Ovary (tissue), 9 donors: ENCODE results near the gene PTPRG. TPM values are rescaled to one million over a fixed set of nuclear protein-coding genes. Genes with fewer than 3 reads are reported as not detected.

Experiments
- DNase-seq, 5 donors: peaks; one replicate each; pipeline ENCODE4 v3.0.0-alpha.2; 2019 to 2020
- H3K27ac ChIP-seq, 2 donors: fragments of 200-600 bp; one replicate each; pipeline versions ENCODE4 v1.5.1 to v1.8.0; 2019 to 2022
- H3K27me3 ChIP-seq: fragments of 200-600 bp; one replicate; pipeline ENCODE4 v1.8.0; 2022
- H3K36me3 ChIP-seq: fragments of 200-600 bp; sonication (generic); one replicate; pipeline ENCODE4 v1.5.1; 2019
- H3K4me1 ChIP-seq: one replicate; pipeline ENCODE4 v1.8.1; 2013; ENCODE audit warnings: mild to moderate bottlenecking, moderate library complexity; ENCODE audit not compliant: insufficient read depth
- H3K4me3 ChIP-seq: fragments of 200-600 bp; sonication (generic); one replicate; pipeline ENCODE4 v1.5.1; 2017
- H3K9me3 ChIP-seq, 2 donors: fragments of 200-600 bp in 1 of 2; sonication (generic) in 1 of 2; one replicate each; pipeline versions ENCODE4 v1.5.1 to v1.8.1; 2013 to 2019; ENCODE audit warnings: mild to moderate bottlenecking in 1 of 2, moderate library complexity in 1 of 2
- EP300 ChIP-seq: sonication (generic); formaldehyde crosslinking; IDR thresholded peaks from one replicate; pipeline ENCODE4 v1.6.1; 2017; ENCODE audit warnings: antibody characterized with exemption
- POLR2A ChIP-seq: fragments of 450-650 bp; IDR thresholded peaks from one replicate; pipeline ENCODE4 v1.6.1; 2017; ENCODE audit warnings: antibody characterized with exemption, mild to moderate bottlenecking, moderate library complexity
- WGBS, 3 donors: extraction: QIAGEN DNeasy Blood & Tissue Kit in 1 of 3; methylation state at CpG; one replicate each; pipeline versions ENCODE4 v1.1.5 to v1.1.7; 2013 to 2017; 5-methylcytosine and 5-hydroxymethylcytosine counted together
- intact Hi-C, 4 donors: fragments of 100-400 bp; cut with DNase I; formaldehyde crosslinking; loops; one replicate each; pipeline versions ENCODE4 v1.11.0 to v1.15.1; 2022 to 2023
- polyA plus RNA-seq, 2 donors: library from polyadenylated mRNA; stranded (reverse); fragments of 200-250 nt in 1 of 2; fragments of 350-450 nt in 1 of 2; fragmentation: Illumina TruSeq in 1 of 2; extraction: RNeasy Lipid Tissue Mini Kit (QIAGEN cat#74804) in 1 of 2; gene quantifications; one replicate each; pipeline ENCODE4 v1.2.3, GENCODE V29; 2013 to 2014
- total RNA-seq, 7 donors: library from RNA; depleted of rRNA in 2 of 7; stranded (reverse); fragments of >200 nt in 2 of 7; fragmentation: NEBNext Ultra II Directional in 3 of 7; extraction: Animal tissue kit (Norgen Biotek cat#: 25700) in 3 of 7; gene quantifications; one replicate each; pipeline versions ENCODE4 v1.1.0 to v1.2.4, GENCODE V29; 2016 to 2023
- TF ChIP-seq, protein P1 (sequence below), 3 donors: fragments of 450-650 bp in 2 of 3; fragments of 200-600 bp in 1 of 3; IDR thresholded peaks; one replicate each; pipeline versions ENCODE4 v1.5.1 to v1.8.0; 2016 to 2022; ENCODE audit warnings: antibody characterized with exemption in 3 of 3, mild to moderate bottlenecking in 1 of 3
- donor health status: DM: no; HTN: no; CAD: no; lungs with moderate emphysema.
- donor health status: DM: no; HTN: no; CAD: no.
- donor health status: Bipolar disorder and iron deficiency.
- donor health status: DM: yes; HTN: yes; CAD: no.
- donor health status: DM: no; HTN: no; CAD: no.
- donor health status: DM: yes; HTN: yes; CAD: no.

The PTPRG gene
- total and polyA plus RNA-seq, 9 donors = 18.2 to 87.9 (median 47.7) TPM

DNA sequence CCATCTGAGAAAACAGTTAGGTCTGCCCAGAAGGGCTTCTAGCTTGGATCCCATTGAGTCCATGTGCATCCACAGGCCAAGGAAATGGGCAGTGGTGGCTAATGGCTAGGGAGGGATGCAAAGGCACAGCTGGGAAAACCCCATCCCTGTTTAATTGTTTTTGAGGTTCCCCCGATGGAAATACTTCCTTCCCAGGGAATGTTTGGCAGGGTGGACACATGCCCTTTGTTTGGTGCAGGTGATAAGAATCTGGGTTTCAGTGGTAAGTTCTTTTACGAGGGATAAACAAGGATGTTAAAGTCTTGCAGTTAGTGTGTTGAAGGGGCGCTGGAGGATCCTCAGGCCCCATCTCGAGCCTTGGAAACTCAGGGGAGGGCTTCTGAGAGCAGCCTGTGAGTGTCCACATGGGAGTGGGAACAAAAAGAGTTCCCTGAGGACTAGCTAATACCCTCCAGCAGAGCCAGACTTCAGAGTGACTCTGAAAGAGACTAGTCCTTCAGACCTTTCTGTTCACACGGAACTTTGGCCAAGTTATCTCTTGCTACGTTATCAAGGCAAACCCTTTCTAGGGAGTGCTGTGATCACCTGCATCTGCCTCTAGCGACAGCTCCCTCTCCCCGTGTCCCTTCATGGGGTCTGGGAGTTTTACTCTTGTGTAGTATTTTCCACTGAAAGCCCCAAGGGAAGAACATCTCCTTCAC, 17.4 kb downstream of the PTPRG start:
- intact Hi-C loops = no loop called here
- 84 to 86% (median 84%) methylated on average over 8 of the region's 8 CpGs for WGBS, 3 donors

DNA sequence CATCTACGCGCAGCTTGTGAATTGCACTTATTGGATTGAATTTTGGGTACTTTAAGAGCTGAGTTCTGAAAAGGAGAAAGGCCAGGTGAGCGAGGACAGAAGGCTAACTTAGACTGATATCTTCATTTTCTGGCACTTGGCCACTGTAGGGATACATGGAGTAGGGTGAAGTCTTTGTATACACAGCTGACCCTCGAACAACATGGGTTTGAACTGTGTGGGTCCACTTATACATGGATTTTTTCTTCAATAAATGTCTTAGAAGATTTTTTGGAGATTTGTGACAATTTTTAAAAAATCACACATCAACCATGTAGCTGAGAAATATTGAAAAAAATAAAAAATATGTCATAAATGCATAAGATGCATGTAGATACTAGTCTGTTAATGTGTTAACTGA, 18.3 kb downstream of the PTPRG start:
- WGBS, 3 donors = 96 to 99% (median 97%) methylated on average over 4 of the region's 4 CpGs
- no peak for DNase-seq
- intact Hi-C loops = no loop called here
- TF ChIP-seq, protein P1, sequence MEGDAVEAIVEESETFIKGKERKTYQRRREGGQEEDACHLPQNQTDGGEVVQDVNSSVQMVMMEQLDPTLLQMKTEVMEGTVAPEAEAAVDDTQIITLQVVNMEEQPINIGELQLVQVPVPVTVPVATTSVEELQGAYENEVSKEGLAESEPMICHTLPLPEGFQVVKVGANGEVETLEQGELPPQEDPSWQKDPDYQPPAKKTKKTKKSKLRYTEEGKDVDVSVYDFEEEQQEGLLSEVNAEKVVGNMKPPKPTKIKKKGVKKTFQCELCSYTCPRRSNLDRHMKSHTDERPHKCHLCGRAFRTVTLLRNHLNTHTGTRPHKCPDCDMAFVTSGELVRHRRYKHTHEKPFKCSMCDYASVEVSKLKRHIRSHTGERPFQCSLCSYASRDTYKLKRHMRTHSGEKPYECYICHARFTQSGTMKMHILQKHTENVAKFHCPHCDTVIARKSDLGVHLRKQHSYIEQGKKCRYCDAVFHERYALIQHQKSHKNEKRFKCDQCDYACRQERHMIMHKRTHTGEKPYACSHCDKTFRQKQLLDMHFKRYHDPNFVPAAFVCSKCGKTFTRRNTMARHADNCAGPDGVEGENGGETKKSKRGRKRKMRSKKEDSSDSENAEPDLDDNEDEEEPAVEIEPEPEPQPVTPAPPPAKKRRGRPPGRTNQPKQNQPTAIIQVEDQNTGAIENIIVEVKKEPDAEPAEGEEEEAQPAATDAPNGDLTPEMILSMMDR (IDR thresholded peaks at IDR 0.05) = no peak
- TF ChIP-seq POLR2A = no peak
- TF ChIP-seq EP300 = no peak
- H3K4me1 ChIP-seq = peaks cover 9% of the 10 kb centered on the region
- no peaks in the 10 kb centered on the region for H3K9me3 ChIP-seq
- H3K27ac ChIP-seq = no peak overlapping the region
- no peaks in the 10 kb centered on the region for H3K36me3 ChIP-seq
- no peaks in the 10 kb centered on the region for H3K27me3 ChIP-seq
- H3K4me3 ChIP-seq = no peak overlapping the region

More for the DNA sequence above, 17.4 kb downstream of the PTPRG start:
- TF ChIP-seq EP300 = no peak
- Histone ChIP-seq H3K9me3 (no peaks in the 10 kb centered on the region), H3K27ac (no peak overlapping the region), H3K4me1 (peaks cover 9% of the 10 kb centered on the region), H3K36me3 (no peaks in the 10 kb centered on the region), H3K27me3 (no peaks in the 10 kb centered on the region), H3K4me3 (no peak overlapping the region)
- DNase-seq = no peak

DNA sequence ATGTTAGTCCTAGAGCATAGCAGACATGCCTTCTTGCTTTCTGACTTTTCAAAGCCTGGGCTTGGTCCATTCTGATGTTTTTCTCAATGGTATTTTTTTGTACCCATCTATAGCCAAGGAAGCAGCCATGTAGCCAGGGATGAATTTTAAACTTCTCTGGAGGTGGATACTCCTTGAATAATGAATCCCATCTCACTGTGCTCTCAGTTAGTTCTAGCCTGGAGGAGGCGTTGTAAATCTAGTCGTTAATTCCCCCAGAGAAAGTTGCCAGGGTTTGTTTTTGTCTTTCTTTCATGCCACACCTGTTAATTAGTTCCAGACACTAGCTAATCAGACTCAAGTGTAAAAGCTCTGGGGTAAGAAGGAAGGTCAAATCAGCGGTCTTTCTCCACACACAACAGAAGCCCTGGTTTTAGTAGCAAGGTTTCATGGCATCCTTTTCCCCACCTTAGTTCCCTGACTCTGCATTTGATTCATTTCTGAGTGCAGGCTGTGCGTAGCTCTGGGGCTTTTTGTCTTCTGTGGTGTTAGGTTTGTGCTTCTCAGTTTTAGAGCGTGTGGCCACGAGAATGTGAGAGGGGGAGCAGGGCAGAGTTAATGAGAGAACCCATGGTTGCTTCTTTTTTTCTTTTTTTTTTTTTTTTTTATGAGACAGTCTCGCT, 19.7 kb downstream of the PTPRG start:
- no peaks in the 10 kb centered on the region for H3K27me3 ChIP-seq
- intact Hi-C loops = no loop called here
- WGBS, 3 donors = 80 to 84% (median 81%) methylated on average over 7 of the region's 7 CpGs
- H3K4me3 ChIP-seq = no peak overlapping the region
- no peak for DNase-seq
- H3K27ac ChIP-seq = no peak overlapping the region
- TF ChIP-seq, protein P1 (IDR thresholded peaks at IDR 0.05) = no peak
- no peak for TF ChIP-seq POLR2A
- TF ChIP-seq EP300 = no peak
- H3K9me3 ChIP-seq = no peaks in the 10 kb centered on the region
- no peaks in the 10 kb centered on the region for H3K36me3 ChIP-seq
- peaks cover 9% of the 10 kb centered on the region for H3K4me1 ChIP-seq

DNA sequence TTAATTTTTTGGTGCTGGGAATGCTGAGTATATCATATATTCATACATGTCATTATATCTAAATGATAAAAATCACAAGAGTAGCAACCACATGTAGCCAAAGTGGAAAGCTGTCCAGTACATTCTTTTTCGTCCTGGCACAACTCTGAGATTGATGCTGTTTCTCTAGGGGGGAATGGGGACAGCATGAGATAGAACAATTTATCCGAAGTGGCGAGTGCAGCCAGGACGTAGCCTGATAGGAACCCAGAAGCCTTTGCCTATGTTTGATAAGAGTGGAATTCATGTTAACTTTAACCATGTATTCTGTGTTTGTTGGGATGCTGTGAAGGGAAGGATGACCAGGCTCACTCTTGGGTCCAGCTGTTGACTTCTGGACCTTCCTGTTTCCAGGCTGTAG, 20.9 kb downstream of the PTPRG start:
- no peak for DNase-seq
- intact Hi-C loops = no loop called here
- WGBS, 3 donors = 73 to 80% (median 75%) methylated on average over 4 of the region's 4 CpGs
- Histone ChIP-seq H3K4me1 (peaks cover 6% of the 10 kb centered on the region), H3K9me3 (no peaks in the 10 kb centered on the region), H3K27ac (no peak overlapping the region), H3K36me3 (no peaks in the 10 kb centered on the region), H3K27me3 (no peaks in the 10 kb centered on the region), H3K4me3 (no peak overlapping the region)
- TF ChIP-seq, protein P1 (IDR thresholded peaks at IDR 0.05) = no peak
- TF ChIP-seq EP300 (no peak), POLR2A (no peak)

DNA sequence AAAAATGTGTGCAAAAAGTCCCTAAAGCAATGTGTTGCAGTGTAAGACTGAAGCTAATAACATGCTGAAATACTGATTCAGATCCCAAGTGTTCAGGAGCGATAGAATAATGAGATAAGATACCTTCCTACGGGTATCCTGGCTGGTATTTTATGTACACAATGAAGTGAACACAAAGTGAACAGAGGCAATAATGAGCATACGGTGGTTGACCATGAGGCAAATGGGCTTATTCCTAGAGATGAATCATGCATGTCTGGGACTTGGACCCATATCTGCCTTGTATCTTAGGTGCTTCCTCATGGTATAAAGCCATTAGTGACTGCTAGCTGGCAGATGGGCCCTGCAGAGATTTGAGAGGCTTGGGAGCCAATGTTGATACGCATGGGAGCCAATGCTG, 21.5 kb downstream of the PTPRG start:
- TF ChIP-seq EP300 (no peak), POLR2A (no peak)
- TF ChIP-seq, protein P1 (IDR thresholded peaks at IDR 0.05) = no peak
- DNase-seq = no peak

More for the DNA sequence above, 21.5 kb downstream of the PTPRG start:
- intact Hi-C loops = no loop called here
- H3K27ac ChIP-seq = no peak overlapping the region
- no peaks in the 10 kb centered on the region for H3K9me3 ChIP-seq
- H3K36me3 ChIP-seq = no peaks in the 10 kb centered on the region
- peaks cover 6% of the 10 kb centered on the region for H3K4me1 ChIP-seq
- WGBS, 3 donors = 94 to 95% (median 94%) methylated on average over 4 of the region's 4 CpGs
- H3K4me3 ChIP-seq = no peak overlapping the region
- no peaks in the 10 kb centered on the region for H3K27me3 ChIP-seq
